Head of caudate nucleus (tissue), 42 donors: Measurements from ENCODE around the gene NRIP1.

Experiments
- DNase-seq, 42 donors: peaks; one replicate each; pipeline versions ENCODE4 v3.0.0 to v3.0.0-alpha.2; 2020 to 2021; ENCODE audit warnings: mixed read lengths in 7 of 42
- intact Hi-C: fragments of 100-400 bp; cut with DNase I; formaldehyde crosslinking; loops from one replicate; pipeline ENCODE4 v1.15.0; 2022

The NRIP1 gene

GRCh38 chr21:15064576-15065391, at the start of gene NRIP1:
NRIP1 (minus strand) TSS chr21:15065000; CDS start chr21:14968192, 96,808 bp downstream.
- intact Hi-C loops: loop anchor here (10.0 kb wide), 2 partner anchors 200 to 670 kb away; no protein-coding TSS in a partner anchor
- peak; percentile 63 to 96 (median 88) for DNase-seq

- no peak for DNase-seq
- intact Hi-C loops: no loop called here
Observed at GRCh38 chr21:15112858-15113257, 48.1 kb upstream of the NRIP1 start.

- DNase-seq: no peak
- intact Hi-C loops: no loop called here
Observed at GRCh38 chr21:15108801-15109200, 44.0 kb upstream of the NRIP1 start.

GRCh38 chr21:15104470-15104869, 39.7 kb upstream of the NRIP1 start:
- intact Hi-C loops: no loop called here
- no peak for DNase-seq

- intact Hi-C loops: no loop called here
- no peak for DNase-seq
Observed at GRCh38 chr21:15098908-15099307, 34.1 kb upstream of the NRIP1 start.

GRCh38 chr21:15098181-15098580, 33.4 kb upstream of the NRIP1 start:
- no peak for DNase-seq

GRCh38 chr21:15097580-15097979, 32.8 kb upstream of the NRIP1 start:
- intact Hi-C loops: no loop called here
- DNase-seq: no peak

More at GRCh38 chr21:15098181-15098580, 33.4 kb upstream of the NRIP1 start:
- intact Hi-C loops: no loop called here

- intact Hi-C loops: no loop called here
- DNase-seq: no peak
Observed at GRCh38 chr21:15096146-15096545, 31.3 kb upstream of the NRIP1 start.

GRCh38 chr21:15095326-15095725, 30.5 kb upstream of the NRIP1 start:
- no peak for DNase-seq
- intact Hi-C loops: no loop called here

- DNase-seq: no peak
- intact Hi-C loops: no loop called here
Observed at GRCh38 chr21:15094706-15095105, 29.9 kb upstream of the NRIP1 start.

- intact Hi-C loops: no loop called here
Observed at GRCh38 chr21:15093216-15093615, 28.4 kb upstream of the NRIP1 start.

GRCh38 chr21:15092745-15093144, 27.9 kb upstream of the NRIP1 start:
- no peak for DNase-seq
- intact Hi-C loops: no loop called here

More at GRCh38 chr21:15093216-15093615, 28.4 kb upstream of the NRIP1 start:
- DNase-seq: no peak

GRCh38 chr21:15090390-15090789, 25.6 kb upstream of the NRIP1 start:
- DNase-seq: no peak
- intact Hi-C loops: no loop called here

- intact Hi-C loops: no loop called here
- no peak for DNase-seq
Observed at GRCh38 chr21:15088488-15088887, 23.7 kb upstream of the NRIP1 start.

- no peak for DNase-seq
- intact Hi-C loops: no loop called here
Observed at GRCh38 chr21:15084668-15085067, 19.9 kb upstream of the NRIP1 start.

GRCh38 chr21:15080526-15080925, 15.7 kb upstream of the NRIP1 start:
- intact Hi-C loops: no loop called here
- DNase-seq: no peak

- intact Hi-C loops: no loop called here
- no peak for DNase-seq
Observed at GRCh38 chr21:15079269-15079668, 14.5 kb upstream of the NRIP1 start.

- intact Hi-C loops: no loop called here
- DNase-seq: no peak
Observed at GRCh38 chr21:15078180-15078579, 13.4 kb upstream of the NRIP1 start.

- intact Hi-C loops: no loop called here
- no peak for DNase-seq
Observed at GRCh38 chr21:15077529-15078145, 12.8 kb upstream of the NRIP1 start.

- intact Hi-C loops: no loop called here
Observed at GRCh38 chr21:15076730-15077129, 11.9 kb upstream of the NRIP1 start.

GRCh38 chr21:15071009-15071408, 6.2 kb upstream of the NRIP1 start:
- intact Hi-C loops: no loop called here
- DNase-seq: no peak

More at GRCh38 chr21:15076730-15077129, 11.9 kb upstream of the NRIP1 start:
- no peak for DNase-seq
